NB4 (cell line): Measurements from ENCODE around the gene LDHAL6B.

ENCODE experiments used
- DNase-seq: peaks from one replicate; pipeline ENCODE4 v3.0.0; 2010; ENCODE audit warnings: low read depth
- H3K4me3 ChIP-seq: one replicate; pipeline ENCODE4 v1.5.1; 2011; ENCODE audit warnings: mild to moderate bottlenecking, low read depth, low read length, moderate library complexity
- CTCF ChIP-seq: IDR thresholded peaks from one replicate; pipeline ENCODE4 v1.5.1; 2012; ENCODE audit warnings: low read depth, low read length
- MYC ChIP-seq: IDR thresholded peaks from 2 replicates; pipeline ENCODE4 v1.6.1; 2011; ENCODE audit warnings: low read depth, low read length
- POLR2A ChIP-seq: IDR thresholded peaks from 2 replicates; pipeline ENCODE4 v1.6.1; 2011; ENCODE audit warnings: mild to moderate bottlenecking; ENCODE audit not compliant: insufficient read length; ENCODE audit errors: extremely low read depth
- TF ChIP-seq, protein P1 (sequence below): IDR thresholded peaks from 2 replicates; pipeline ENCODE4 v1.6.1; 2011; ENCODE audit warnings: low read depth, low read length

The LDHAL6B gene

DNA sequence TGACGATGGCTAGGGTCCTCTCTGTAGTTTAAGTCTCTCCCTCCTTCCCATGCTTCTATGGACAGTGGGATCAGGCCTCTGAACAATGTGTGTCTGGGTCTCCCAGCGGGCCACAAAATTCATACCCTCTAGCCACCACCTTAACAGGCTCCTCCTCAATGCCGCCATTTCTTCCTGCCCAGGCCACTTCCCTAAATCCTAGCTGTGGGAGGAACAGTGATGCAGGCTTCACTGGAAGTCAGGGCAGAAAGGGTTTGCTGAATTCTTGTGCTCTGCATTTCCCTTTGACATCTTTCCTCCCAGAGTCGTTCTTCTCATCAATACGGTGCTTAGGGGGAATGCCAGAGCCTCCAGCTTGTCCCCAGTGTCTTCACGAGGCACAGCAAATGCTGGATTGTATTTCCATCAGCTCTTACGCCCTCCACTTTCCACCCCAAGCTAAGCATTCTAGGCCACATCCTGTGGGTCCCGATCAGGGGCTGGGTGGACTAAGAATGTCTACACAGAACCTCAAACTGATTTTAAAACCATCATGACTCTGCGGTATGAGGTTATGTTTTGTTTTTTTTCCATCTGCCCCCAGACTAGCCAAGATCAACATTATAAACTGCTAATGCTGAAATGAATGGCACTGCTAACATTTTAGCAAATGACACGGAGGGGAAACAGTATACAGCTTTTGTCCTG lies 11.9 kb upstream of the LDHAL6B start:
- DNase-seq: no peak
- TF ChIP-seq, protein P1, sequence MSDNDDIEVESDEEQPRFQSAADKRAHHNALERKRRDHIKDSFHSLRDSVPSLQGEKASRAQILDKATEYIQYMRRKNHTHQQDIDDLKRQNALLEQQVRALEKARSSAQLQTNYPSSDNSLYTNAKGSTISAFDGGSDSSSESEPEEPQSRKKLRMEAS: no peak
- TF ChIP-seq CTCF (no peak), MYC (no peak), POLR2A (no peak)

DNA sequence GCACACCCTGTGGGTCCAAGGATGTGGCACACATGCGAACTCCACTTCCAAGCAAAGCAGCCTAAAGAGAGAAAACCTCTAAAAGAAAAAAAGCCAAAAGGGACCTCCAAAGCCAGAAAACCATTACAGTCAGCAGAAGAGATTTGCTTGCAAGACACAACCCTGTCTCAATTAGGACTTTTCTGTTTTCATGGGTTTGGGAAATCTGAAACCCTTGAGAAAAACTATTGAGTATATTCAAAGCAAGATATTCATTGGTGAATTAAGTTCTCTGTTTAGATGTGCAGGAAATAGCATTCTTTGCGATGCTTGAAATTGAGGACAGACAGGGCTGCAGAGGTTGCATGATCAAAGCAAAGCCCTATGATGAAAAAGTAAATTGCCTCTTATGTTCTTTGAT lies 10.2 kb upstream of the LDHAL6B start:
- H3K4me3 ChIP-seq: no peak overlapping the region
- TF ChIP-seq POLR2A (no peak), MYC (no peak), CTCF (no peak)
- TF ChIP-seq, protein P1: no peak
- DNase-seq: no peak

More for the DNA sequence above, 11.9 kb upstream of the LDHAL6B start:
- no peak overlapping the region for H3K4me3 ChIP-seq

GRCh38 chr15:59197454-59197853 lies 9.2 kb upstream of the LDHAL6B start:
- no peak overlapping the region for H3K4me3 ChIP-seq
- DNase-seq: no peak
- TF ChIP-seq MYC (no peak), POLR2A (no peak), CTCF (no peak)
- TF ChIP-seq, protein P1: no peak

DNA sequence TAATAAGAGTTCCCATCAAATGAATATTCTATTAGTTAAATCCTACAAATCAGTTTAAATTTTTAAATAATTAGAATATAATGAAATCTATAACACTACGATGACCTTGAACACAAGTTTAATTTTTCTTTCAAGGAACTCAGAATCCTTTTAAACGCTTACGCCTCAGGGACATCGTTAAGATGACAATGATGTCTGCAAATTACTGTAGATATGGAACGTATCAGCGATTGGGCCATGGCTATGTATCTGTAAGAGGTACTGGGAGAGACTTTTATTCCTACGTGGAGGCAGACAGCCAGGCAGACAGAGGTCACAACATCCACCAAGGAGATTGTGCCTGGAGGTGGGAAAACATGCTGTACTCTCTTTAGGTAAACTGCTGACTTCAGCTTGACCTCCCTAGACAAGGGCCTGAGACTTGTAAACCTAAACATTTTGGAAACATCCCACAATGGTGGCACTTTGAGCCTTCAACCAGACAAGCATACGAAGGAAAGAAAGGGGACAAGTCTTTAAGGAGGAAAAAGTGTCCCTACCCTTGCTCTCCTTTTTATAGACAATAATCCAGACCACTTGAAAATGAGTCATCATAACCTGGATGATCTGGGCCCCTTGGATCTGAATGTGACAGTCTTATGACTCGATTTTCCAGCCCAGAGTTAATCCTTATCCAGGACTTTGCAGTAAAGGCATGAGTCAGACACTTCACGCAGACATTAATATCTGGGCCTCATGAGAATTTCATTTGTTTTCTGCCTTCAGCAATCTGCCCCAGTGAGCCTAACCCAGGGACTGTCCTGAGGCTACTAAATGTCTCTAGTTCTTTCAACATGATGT lies 6.8 kb upstream of the LDHAL6B start:
- no peak overlapping the region for H3K4me3 ChIP-seq
- no peak for TF ChIP-seq MYC
- TF ChIP-seq, protein P1: no peak
- TF ChIP-seq POLR2A: no peak
- no peak for TF ChIP-seq CTCF
- DNase-seq: no peak

GRCh38 chr15:59200560-59200959 lies 6.1 kb upstream of the LDHAL6B start:
- TF ChIP-seq, protein P1: no peak
- TF ChIP-seq POLR2A: no peak
- TF ChIP-seq CTCF: no peak
- no peak for TF ChIP-seq MYC
- H3K4me3 ChIP-seq: no peak overlapping the region
- DNase-seq: no peak
